Activated T-cell treated with anti-CD3 and anti-CD28 coated beads for 48 hours (primary cell): ENCODE results near the gene CCDC18.
"Not testable (repeated sequence)": the region's sequence is repeated elsewhere in the genome, so short reads cannot be mapped to it uniquely, and the experiment has no call there.

Experiments
- DNase-seq: peaks from one replicate; pipeline ENCODE4 v3.0.0-alpha.2; 2020; ENCODE audit warnings: low read depth

Gene CCDC18

GRCh38 chr1:93243233-93243632 is 62.7 kb downstream of the CCDC18 start:
- not testable (repeated sequence) for DNase-seq

DNA sequence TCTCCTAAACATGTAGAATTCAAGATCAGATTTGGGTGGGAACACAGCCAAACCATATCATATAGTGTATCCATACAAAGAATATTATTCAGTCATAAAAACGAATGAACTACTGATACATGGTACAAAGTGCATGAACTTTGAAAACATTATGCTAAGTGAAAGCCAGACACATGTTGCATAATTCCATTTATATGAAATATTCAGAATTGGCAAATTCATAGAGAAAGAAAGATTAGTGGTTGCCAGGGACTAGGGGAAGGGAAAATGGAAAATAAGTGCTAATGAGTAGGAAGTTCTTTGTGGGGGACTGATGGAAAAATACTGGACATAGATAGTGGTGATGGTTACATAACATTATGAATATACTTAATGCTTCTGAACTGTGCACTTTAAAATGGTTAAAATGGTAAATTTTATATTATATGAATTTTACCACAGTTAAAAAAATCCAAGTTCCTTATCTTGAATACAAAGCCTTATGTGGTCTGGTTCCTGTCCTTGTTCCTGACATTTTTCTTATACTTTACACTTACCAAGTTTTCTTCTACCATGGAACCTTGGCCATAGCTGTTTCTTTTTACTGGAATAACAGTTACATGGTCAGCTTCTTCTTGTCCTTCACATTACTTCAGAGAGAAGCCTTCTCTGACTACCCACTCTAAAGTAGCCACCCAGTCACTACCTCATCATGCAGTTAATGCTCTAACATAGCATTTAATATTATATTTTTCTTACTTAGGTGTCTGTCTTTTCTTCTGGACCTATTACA is 64.0 kb downstream of the CCDC18 start:
- DNase-seq = no peak

DNA sequence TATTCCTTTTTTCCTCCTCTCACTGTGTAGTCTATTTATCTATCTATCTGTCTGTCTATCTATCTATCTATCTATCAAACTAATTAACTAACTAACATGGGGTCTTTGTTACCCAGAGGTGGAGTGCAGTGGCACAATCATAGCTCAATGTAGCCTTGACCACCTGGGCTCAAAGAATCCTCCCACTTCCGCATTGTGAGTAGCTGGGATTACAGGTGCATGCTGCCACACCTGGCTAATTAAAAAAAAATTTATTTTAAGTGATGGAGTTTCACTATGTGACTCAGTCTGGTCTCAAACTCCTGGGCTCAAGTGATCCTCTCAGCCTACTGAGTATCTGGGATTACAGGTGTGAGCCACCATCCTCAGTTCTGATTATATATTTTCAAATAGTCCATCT is 71.4 kb downstream of the CCDC18 start:
- no peak for DNase-seq

GRCh38 chr1:93252598-93252997 is 72.1 kb downstream of the CCDC18 start:
- DNase-seq = no peak

DNA sequence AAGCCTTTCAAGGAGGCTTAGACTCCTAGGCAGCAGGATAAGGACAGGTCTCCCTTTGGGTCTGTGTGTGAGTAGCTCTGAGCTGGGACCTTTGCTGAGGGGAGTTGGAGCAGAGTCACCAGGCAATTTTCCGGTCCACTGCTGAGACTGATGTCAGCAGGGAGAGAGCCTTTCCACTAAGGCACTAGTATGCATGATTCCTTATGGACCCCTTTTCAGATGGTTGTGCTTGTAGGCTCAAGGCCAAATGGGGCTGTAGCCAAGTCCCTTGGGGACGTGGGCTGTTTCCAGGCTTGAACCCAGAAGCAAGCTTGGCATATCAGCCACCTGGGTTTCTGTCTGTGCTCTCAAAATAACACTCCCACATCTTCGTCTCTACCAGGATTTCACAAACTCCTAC is 73.0 kb downstream of the CCDC18 start:
- no peak for DNase-seq

- DNase-seq = no peak
Measured at GRCh38 chr1:93255222-93256079, 74.9 kb downstream of the CCDC18 start.

GRCh38 chr1:93256433-93256832 is 75.9 kb downstream of the CCDC18 start:
- DNase-seq = no peak

DNA sequence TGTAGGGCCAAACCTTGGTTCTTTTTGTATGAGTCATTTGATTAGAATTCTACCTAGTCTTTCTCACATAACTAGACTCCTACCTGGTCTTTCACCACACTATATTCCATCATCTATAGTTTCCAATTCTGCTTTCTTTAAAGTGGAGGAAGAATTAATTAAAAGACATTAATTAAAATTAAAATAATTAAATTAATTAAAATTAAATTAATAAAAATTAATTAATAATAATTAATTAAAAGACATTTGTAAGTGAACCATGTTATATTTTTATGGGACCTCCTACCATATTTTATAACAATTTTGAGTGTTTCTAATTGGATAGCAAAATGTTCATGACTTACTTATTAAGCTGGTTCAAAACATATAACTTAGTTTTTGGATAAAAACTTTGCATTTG is 77.4 kb downstream of the CCDC18 start:
- DNase-seq = no peak

DNA sequence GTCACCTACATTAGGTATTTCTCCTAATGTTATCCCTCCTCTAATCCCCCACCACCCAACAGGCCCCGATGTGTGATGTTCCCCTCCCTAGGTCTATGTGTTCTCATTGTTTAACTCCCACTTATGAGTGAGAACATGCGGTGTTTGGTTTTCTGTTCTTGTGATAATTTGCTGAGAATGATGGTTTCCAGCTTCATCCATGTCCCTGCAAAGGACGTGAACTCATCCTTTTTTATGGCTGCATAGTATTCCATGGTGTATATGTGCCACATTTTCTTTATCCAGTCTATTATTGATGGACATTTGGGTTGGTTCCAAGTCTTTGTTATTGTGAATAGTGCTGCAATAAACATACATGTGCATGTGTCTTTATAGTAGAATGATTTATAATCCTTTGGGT is 80.2 kb downstream of the CCDC18 start:
- DNase-seq = not testable (repeated sequence)

DNA sequence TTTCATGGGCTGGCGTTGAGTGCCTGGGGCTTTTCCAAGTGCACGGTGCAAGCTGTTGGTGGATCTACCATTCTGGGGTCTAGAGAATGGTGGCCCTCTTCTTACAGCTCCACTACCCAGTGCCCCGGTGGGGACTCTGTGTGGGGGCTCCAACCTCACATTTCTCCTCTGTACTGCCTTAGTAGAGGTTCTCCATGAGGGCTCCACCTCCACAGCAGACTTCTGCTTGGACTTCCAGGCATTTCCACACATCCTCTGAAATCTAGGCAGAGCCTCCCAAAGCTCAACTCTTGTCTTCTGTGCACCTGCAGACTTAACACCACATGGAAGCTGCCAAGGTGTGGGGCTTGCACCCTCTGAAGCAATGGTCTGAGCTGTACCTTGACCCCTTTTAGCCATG is 82.1 kb downstream of the CCDC18 start:
- no peak for DNase-seq

DNA sequence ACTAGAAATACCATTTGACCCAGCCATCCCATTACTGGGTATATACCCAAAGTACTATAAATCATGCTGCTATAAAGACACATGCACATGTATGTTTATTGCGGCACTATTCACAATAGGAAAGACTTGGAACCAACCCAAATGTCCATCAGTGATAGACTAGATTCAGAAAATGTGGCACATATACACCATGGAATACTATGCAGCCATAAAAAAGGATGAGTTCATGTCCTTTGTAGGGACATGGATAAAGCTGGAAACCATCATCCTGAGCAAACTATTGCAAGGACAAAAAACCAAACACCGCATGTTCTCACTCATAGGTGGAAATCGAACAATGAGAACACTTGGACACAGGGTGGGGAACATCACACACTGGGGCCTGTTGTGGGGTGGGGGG is 88.4 kb downstream of the CCDC18 start:
- DNase-seq = not testable (repeated sequence)

DNA sequence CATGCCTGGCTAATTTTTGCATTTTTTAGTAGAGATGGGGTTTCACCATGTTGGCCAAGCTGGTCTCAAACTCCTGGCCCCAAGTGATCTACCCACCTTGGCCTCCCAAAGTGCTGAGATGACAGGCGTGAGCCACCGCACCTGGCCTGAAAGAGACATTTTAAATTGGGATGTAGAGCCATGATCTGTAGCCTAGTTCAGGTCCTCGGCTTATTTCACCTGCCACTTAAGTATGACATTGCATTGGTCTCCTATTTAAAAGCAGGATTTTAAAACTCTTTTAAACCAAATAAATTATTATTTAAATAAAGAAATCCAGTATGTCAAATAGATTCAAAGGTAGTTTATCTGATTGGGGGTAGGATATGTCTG is 94.7 kb downstream of the CCDC18 start:
- not testable (repeated sequence) for DNase-seq

DNA sequence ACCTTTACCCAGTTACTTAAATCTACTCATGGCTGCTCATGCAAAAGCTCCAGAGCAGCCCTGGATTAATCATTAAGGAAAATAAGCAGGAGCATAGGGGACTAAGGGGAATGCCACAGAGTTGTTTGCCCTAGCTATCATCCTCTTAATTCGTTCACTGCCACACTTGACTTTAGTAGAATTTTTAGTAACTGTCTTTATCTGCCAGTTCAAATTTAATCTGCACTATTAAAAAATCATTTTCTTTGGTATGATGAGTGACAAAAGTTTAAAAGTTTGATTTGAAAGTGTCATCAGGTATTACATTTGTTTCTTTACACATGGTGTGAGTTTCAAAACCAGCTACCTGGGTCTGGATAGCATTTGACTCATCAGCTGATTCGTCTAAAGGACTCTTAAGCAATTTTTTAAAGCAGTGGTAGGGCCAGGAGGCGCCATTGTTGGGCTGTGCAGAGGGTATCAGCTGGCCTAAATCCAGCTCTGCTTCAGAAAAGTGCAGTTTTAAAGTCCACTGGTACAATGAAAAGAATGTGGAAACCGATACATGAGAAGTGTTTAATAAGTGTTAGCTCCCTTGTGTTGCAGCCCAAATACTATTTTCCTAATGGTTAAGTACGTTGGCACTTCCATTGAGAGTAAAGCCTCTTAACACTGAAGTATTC is 95.2 kb downstream of the CCDC18 start:
- no peak for DNase-seq

GRCh38 chr1:93277530-93277929 is 97.0 kb downstream of the CCDC18 start:
- not testable (repeated sequence) for DNase-seq

GRCh38 chr1:93283496-93283895 is 103.0 kb downstream of the CCDC18 start:
- no peak for DNase-seq

GRCh38 chr1:93288558-93288957 is 108.0 kb downstream of the CCDC18 start:
- DNase-seq = no peak

- no peak for DNase-seq
Measured at GRCh38 chr1:93296555-93297154, 116.1 kb downstream of the CCDC18 start.

- DNase-seq = no peak
Measured at GRCh38 chr1:93301131-93301530, 120.6 kb downstream of the CCDC18 start.

DNA sequence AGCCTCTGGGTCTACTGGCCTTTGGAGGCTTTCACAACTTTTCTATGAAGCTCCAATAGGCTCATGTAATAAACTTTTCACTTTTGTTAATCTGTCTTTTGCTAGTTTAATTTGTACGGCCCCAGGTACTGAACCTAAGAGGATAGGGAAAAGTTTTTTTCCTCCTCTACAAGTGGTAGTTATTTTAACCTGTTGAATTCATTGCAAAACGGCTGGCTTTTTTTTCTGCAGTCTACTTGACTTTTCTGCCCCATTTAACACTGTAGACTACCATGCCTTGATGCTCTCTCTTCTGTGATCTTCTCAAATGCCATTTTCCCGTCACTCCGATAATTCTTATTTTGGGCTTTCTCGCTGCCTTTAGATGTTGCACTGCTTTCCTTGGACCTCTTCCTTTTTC is 121.6 kb downstream of the CCDC18 start:
- no peak for DNase-seq

- peak; percentile 1 for DNase-seq
Measured at GRCh38 chr1:93304716-93305138, 124.2 kb downstream of the CCDC18 start.

- DNase-seq = no peak
Measured at GRCh38 chr1:93306920-93307319, 126.4 kb downstream of the CCDC18 start.

DNA sequence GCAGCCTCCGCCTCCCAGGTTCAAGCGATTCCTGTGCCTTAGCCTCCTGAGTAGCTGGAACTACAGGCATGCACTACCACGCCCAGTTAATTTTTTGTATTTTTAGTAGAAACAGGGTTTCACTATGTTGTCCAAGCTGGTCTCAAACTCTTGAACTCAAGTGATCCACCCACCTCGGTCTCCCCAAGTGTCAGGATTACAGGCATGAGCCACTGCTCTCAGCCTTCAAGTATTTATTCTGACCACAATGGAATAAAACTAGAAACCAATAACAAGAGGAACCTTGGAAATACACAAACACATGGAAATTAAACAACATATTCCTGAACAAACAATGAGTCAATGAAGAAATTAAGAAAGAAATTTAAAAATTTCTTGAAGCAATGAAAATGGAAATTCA is 132.5 kb downstream of the CCDC18 start:
- no peak for DNase-seq
